Liver (tissue), 9 donors: ENCODE data around the gene NUDCD2. TPM values are rescaled to one million over a fixed set of nuclear protein-coding genes. Genes with fewer than 3 reads are reported as not detected.

Experiments used
- DNase-seq: peaks from one replicate; pipeline ENCODE4 v3.0.0-alpha.2; 2017; ENCODE audit warnings: low spot score
- H3K27ac ChIP-seq, 2 donors: one replicate each; pipeline ENCODE4 v1.7.0; 2013; ENCODE audit warnings: inconsistent platforms in 2 of 2, low read length in 2 of 2, control low read depth in 1 of 2, low read depth in 1 of 2, mild to moderate bottlenecking in 1 of 2
- H3K27me3 ChIP-seq, 4 donors: one replicate each; pipeline versions ENCODE4 v1.6.1 to v1.7.0; 2013; ENCODE audit warnings: low read length in 3 of 4, inconsistent platforms in 1 of 4, mild to moderate bottlenecking in 1 of 4, moderate library complexity in 1 of 4; ENCODE audit not compliant: control insufficient read depth in 4 of 4, insufficient read depth in 4 of 4
- H3K36me3 ChIP-seq, 4 donors: one replicate each; pipeline versions ENCODE4 v1.6.1 to v1.7.0; 2013; ENCODE audit warnings: low read length in 3 of 4, mild to moderate bottlenecking in 3 of 4, low read depth in 1 of 4, moderate library complexity in 1 of 4; ENCODE audit not compliant: control insufficient read depth in 4 of 4, insufficient read depth in 3 of 4
- H3K4me1 ChIP-seq, 4 donors: one replicate each; pipeline versions ENCODE4 v1.6.1 to v1.7.0; 2013; ENCODE audit warnings: low read length in 3 of 4, mild to moderate bottlenecking in 3 of 4, moderate library complexity in 1 of 4; ENCODE audit not compliant: control insufficient read depth in 4 of 4, insufficient read depth in 4 of 4
- H3K4me3 ChIP-seq, 3 donors: one replicate each; pipeline versions ENCODE4 v1.6.1 to v1.7.0; 2013; ENCODE audit warnings: low read length in 3 of 3, control low read depth in 1 of 3, low read depth in 1 of 3, mild to moderate bottlenecking in 1 of 3
- H3K9ac ChIP-seq, 2 donors: one replicate each; pipeline ENCODE4 v1.7.0; 2013; ENCODE audit warnings: low read length in 2 of 2, mild to moderate bottlenecking in 2 of 2, moderate library complexity in 2 of 2, control low read depth in 1 of 2, low read depth in 1 of 2
- H3K9me3 ChIP-seq, 4 donors: one replicate each; pipeline versions ENCODE4 v1.6.1 to v1.7.0; 2013; ENCODE audit warnings: low read length in 3 of 4; ENCODE audit not compliant: control insufficient read depth in 4 of 4
- ATF3 ChIP-seq: IDR thresholded peaks from 2 replicates; pipeline ENCODE4 v1.6.1; 2016; ENCODE audit warnings: antibody characterized with exemption
- CTCF ChIP-seq: fragments of 150-350 bp; IDR thresholded peaks from 2 replicates; pipeline ENCODE4 v1.5.1; 2017; ENCODE audit warnings: improper control_type of control experiment, low read depth, low read length; ENCODE audit not compliant: missing input control
- EGR1 ChIP-seq, 2 donors: IDR thresholded peaks; 2 replicates each; pipeline ENCODE4 v1.6.1; 2016 to 2018; ENCODE audit warnings: antibody characterized with exemption in 2 of 2, low read depth in 2 of 2
- FOXA1 ChIP-seq: IDR thresholded peaks from 2 replicates; pipeline ENCODE4 v1.6.1; 2016; ENCODE audit warnings: antibody characterized with exemption
- FOXA2 ChIP-seq: IDR thresholded peaks from 2 replicates; pipeline ENCODE4 v1.6.1; 2016; ENCODE audit warnings: antibody characterized with exemption
- GABPA ChIP-seq, 2 donors: IDR thresholded peaks in 1 of 2; conservative IDR thresholded peaks in 1 of 2; 2 replicates each; pipeline ENCODE4 v1.6.1; 2016; ENCODE audit warnings: antibody characterized with exemption in 2 of 2, mild to moderate bottlenecking in 1 of 2, moderate library complexity in 1 of 2
- HNF4A ChIP-seq, 2 donors: conservative IDR thresholded peaks; 2 replicates each; pipeline ENCODE4 v1.6.1; 2016; ENCODE audit warnings: antibody characterized with exemption in 2 of 2, mild to moderate bottlenecking in 2 of 2
- HNF4G ChIP-seq: IDR thresholded peaks from 2 replicates; pipeline ENCODE4 v1.6.1; 2016; ENCODE audit warnings: antibody characterized with exemption
- JUND ChIP-seq, 2 donors: IDR thresholded peaks; 2 replicates each; pipeline ENCODE4 v1.6.1; 2016; ENCODE audit warnings: antibody characterized with exemption in 2 of 2
- MAX ChIP-seq: IDR thresholded peaks from 2 replicates; pipeline ENCODE4 v1.6.1; 2016; ENCODE audit warnings: antibody characterized with exemption
- NR2F2 ChIP-seq: IDR thresholded peaks from 2 replicates; pipeline ENCODE4 v1.6.1; 2016; ENCODE audit warnings: antibody characterized with exemption
- RAD21 ChIP-seq, 2 donors: IDR thresholded peaks; 2 replicates each; pipeline ENCODE4 v1.6.1; 2016; ENCODE audit warnings: antibody characterized with exemption in 2 of 2, mild to moderate bottlenecking in 2 of 2
- RXRA ChIP-seq, 2 donors: IDR thresholded peaks; 2 replicates each; pipeline ENCODE4 v1.6.1; 2017 to 2018; ENCODE audit warnings: antibody characterized with exemption in 2 of 2, mild to moderate bottlenecking in 1 of 2
- SP1 ChIP-seq: IDR thresholded peaks from 2 replicates; pipeline ENCODE4 v1.6.1; 2018; ENCODE audit warnings: antibody characterized with exemption, mild to moderate bottlenecking
- TAF1 ChIP-seq: conservative IDR thresholded peaks from 2 replicates; pipeline ENCODE4 v1.6.1; 2016; ENCODE audit warnings: antibody characterized with exemption, mild to moderate bottlenecking
- YY1 ChIP-seq: IDR thresholded peaks from 2 replicates; pipeline ENCODE4 v1.6.1; 2016; ENCODE audit warnings: antibody characterized with exemption, mild to moderate bottlenecking
- WGBS: extraction: QIAGEN DNeasy Blood & Tissue Kit; methylation state at CpG from one replicate; pipeline ENCODE4 v1.1.7; 2013; 5-methylcytosine and 5-hydroxymethylcytosine counted together
- polyA plus RNA-seq, 2 donors: library from polyadenylated mRNA; stranded (reverse) in 1 of 2; unstranded in 1 of 2; fragments of 200-250 nt in 1 of 2; fragments of >200 nt in 1 of 2; fragmentation: Nextera tagmentation in 1 of 2; extraction: Ambion mirVana in 1 of 2; gene quantifications; one replicate each; pipeline versions ENCODE4 v1.2.1 to v1.2.3, GENCODE V29; 2013 to 2015
- total RNA-seq, 2 donors: library from RNA; depleted of rRNA; stranded (reverse); fragments of >200 nt; gene quantifications; one replicate each; pipeline ENCODE4 v1.2.3, GENCODE V29; 2014
- TF ChIP-seq, protein P1 (sequence below): IDR thresholded peaks from 2 replicates; pipeline ENCODE4 v1.6.1; 2016; ENCODE audit warnings: antibody characterized with exemption
- donor health status: healthy.
- donor health status: healthy.
- donor health status: healthy.
- donor health status: healthy.
- donor health status: healthy.

Gene NUDCD2
- total and polyA plus RNA-seq, 4 donors: 1.8 to 32.0 (median 4.3) TPM

GRCh38 chr5:163440954-163441353, 18.9 kb downstream of the NUDCD2 start (continued):
- TF ChIP-seq CTCF: no peak
- TF ChIP-seq YY1: no peak
- no peak for TF ChIP-seq HNF4A (conservative IDR thresholded peaks at IDR 0.05)

- no peaks in the 10 kb centered on the region for H3K27me3 ChIP-seq
- peaks cover 0 to 37% (median 23%) of the 10 kb centered on the region in 4 donors for H3K4me1 ChIP-seq
- peaks cover 4 to 34% (median 22%) of the 10 kb centered on the region in 4 donors for H3K36me3 ChIP-seq
- no peak for TF ChIP-seq CTCF
- TF ChIP-seq ATF3: no peak
- peak in 1 of 2 donors; percentile 16 for TF ChIP-seq RXRA (IDR thresholded peaks at IDR 0.05)
- TF ChIP-seq HNF4A (conservative IDR thresholded peaks at IDR 0.05): peak in 1 of 2 donors; percentile 33
- TF ChIP-seq RAD21 (IDR thresholded peaks at IDR 0.05): no peak
- TF ChIP-seq GABPA (IDR thresholded peaks at IDR 0.05 in 1 of 2, conservative IDR thresholded peaks at IDR 0.05 in 1 of 2): no peak
- TF ChIP-seq SP1: no peak
- TF ChIP-seq, protein P1, sequence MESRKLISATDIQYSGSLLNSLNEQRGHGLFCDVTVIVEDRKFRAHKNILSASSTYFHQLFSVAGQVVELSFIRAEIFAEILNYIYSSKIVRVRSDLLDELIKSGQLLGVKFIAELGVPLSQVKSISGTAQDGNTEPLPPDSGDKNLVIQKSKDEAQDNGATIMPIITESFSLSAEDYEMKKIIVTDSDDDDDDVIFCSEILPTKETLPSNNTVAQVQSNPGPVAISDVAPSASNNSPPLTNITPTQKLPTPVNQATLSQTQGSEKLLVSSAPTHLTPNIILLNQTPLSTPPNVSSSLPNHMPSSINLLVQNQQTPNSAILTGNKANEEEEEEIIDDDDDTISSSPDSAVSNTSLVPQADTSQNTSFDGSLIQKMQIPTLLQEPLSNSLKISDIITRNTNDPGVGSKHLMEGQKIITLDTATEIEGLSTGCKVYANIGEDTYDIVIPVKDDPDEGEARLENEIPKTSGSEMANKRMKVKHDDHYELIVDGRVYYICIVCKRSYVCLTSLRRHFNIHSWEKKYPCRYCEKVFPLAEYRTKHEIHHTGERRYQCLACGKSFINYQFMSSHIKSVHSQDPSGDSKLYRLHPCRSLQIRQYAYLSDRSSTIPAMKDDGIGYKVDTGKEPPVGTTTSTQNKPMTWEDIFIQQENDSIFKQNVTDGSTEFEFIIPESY: no peak
- TF ChIP-seq FOXA1: no peak
- H3K9me3 ChIP-seq: no peaks in the 10 kb centered on the region
- WGBS: 13% methylated on average over 2 of the region's 2 CpGs
- H3K4me3 ChIP-seq: peak overlapping the region; percentile 84 to 97 (median 90)
- DNase-seq: no peak
- H3K9ac ChIP-seq: peak overlapping the region; percentile 5 to 21
- peak overlapping the region in 1 of 2 donors; percentile 52 for H3K27ac ChIP-seq
Measured at GRCh38 chr5:163439092-163439425, 20.8 kb downstream of the NUDCD2 start.

GRCh38 chr5:163437309-163438182, 22.4 kb downstream of the NUDCD2 start, which contains the start of gene CCNG1:
CCNG1 (plus strand) TSS chr5:163437595; CDS start chr5:163439257, 1,662 bp downstream.
- DNase-seq: peak; percentile 91
- H3K4me1 ChIP-seq: peaks cover 1 to 52% (median 34%) of the 10 kb centered on the region in 4 donors
- H3K27me3 ChIP-seq: no peaks in the 10 kb centered on the region
- peak within 1 kb of the TSS; percentile 84 to 97 (median 90) for H3K4me3 ChIP-seq
- peaks cover 4 to 21% (median 12%) of the 10 kb centered on the region in 4 donors for H3K36me3 ChIP-seq
- H3K27ac ChIP-seq: peak within 1 kb of the TSS; percentile 95
- H3K9ac ChIP-seq: peak within 1 kb of the TSS; percentile 93 to 99
- H3K9me3 ChIP-seq: no peaks in the 10 kb centered on the region
- WGBS: under 1% methylated on average over 51 of the region's 51 CpGs
- TF ChIP-seq HNF4G: no peak
- peak; percentile 97 for TF ChIP-seq SP1
- peak; percentile 28 to 34 for TF ChIP-seq JUND (IDR thresholded peaks at IDR 0.05)
- TF ChIP-seq MAX: peak; percentile 41
- TF ChIP-seq FOXA2: no peak
- no peak for TF ChIP-seq CTCF
- peak in 1 of 2 donors; percentile 16 for TF ChIP-seq EGR1 (IDR thresholded peaks at IDR 0.05; ENCODE audit: low read depth in 2 of 2)
- peak; percentile 91 for TF ChIP-seq NR2F2
- TF ChIP-seq ATF3: peak; percentile 41
- TF ChIP-seq TAF1: peak; percentile 97
- peak; percentile 39 for TF ChIP-seq FOXA1
